ENCODE measurements around the gene TRDMT1. TPM values are rescaled to one million over a fixed set of nuclear protein-coding genes. Genes with fewer than 3 reads are reported as not detected.

The TRDMT1 gene
- total RNA-seq, 1 donor from 2014 or later = 5.9 TPM

DNA sequence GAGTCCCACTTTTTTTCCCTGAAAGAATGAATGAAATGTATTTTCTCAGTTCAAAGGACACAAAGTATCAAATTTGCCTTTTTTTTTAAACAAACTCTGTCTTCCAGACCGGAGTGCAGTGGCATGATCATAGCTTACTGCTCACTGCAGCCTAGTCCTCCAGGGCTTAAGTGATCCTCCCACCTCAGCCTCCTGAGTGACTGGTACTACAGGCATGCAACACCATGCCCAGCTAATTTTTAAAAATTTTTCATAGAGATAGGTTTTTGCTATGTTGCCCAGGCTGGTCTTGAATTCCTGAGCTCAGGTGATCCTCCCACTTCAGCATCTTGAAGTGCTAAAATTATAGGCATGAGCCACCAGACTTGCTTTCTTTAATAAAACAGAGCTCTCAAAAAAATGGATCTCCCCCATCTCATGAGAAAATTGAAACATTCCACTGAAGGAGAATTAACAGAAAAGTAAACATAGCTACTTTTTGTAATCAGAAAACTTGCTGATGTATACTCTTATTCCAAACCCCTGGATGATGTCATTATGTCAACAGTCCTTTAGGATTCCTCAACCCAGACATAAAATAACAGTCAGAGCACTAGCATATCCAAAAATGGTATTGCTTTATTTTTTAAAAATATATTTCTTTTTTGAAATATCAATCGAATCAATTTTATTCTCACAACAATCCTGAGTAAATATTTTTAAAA lies 12.3 kb upstream of the TRDMT1 start:
- Histone ChIP-seq H3K27me3 (ENCODE audit: insufficient read depth, low read length) (no peaks in the 10 kb centered on the region), H3K36me3 (ENCODE audit: insufficient read depth, low read length) (no peaks in the 10 kb centered on the region), H4K20me1 (ENCODE audit: insufficient read depth, low read length) (no peaks in the 10 kb centered on the region), H3K4me2 (ENCODE audit: low read length) (peak overlapping the region; percentile 82), H3K4me1 (ENCODE audit: insufficient read depth, low read length) (peaks cover 58% of the 10 kb centered on the region), H3K27ac (ENCODE audit: low read depth, low read length) (peak overlapping the region; percentile 99), H3K9me3 (ENCODE audit: insufficient read depth, low read depth, low read length) (no peaks in the 10 kb centered on the region), H3K79me2 (ENCODE audit: insufficient read depth, low read length) (no peaks in the 10 kb centered on the region), H2AFZ (ENCODE audit: low read depth, low read length) (no peak overlapping the region), H3K9ac (ENCODE audit: low read length) (peak overlapping the region; percentile 45), H3K4me3 (ENCODE audit: insufficient read depth, low read depth, low read length) (peak overlapping the region; percentile 41)
- Mint-ChIP-seq H3K36me3 (ENCODE audit: low read depth, unreplicated experiment) (no peaks in the 10 kb centered on the region), H3K27ac (ENCODE audit: unreplicated experiment) (peak overlapping the region; percentile 92), H3K4me3 (ENCODE audit: unreplicated experiment) (peak overlapping the region; percentile 17), H3K27me3 (ENCODE audit: low read depth, unreplicated experiment) (no peaks in the 10 kb centered on the region), H3K9me3 (ENCODE audit: unreplicated experiment) (no peaks in the 10 kb centered on the region), H3K4me1 (ENCODE audit: low read depth, unreplicated experiment) (peaks cover 72% of the 10 kb centered on the region)
- FAIRE-seq (peak; percentile 32), DNase-seq (ENCODE audit: low read depth) (peak; percentile 71)
- no peak for TF ChIP-seq EZH2 (IDR thresholded peaks at IDR 0.05; ENCODE audit: insufficient read depth, low read length)
- TF ChIP-seq, protein P1, sequence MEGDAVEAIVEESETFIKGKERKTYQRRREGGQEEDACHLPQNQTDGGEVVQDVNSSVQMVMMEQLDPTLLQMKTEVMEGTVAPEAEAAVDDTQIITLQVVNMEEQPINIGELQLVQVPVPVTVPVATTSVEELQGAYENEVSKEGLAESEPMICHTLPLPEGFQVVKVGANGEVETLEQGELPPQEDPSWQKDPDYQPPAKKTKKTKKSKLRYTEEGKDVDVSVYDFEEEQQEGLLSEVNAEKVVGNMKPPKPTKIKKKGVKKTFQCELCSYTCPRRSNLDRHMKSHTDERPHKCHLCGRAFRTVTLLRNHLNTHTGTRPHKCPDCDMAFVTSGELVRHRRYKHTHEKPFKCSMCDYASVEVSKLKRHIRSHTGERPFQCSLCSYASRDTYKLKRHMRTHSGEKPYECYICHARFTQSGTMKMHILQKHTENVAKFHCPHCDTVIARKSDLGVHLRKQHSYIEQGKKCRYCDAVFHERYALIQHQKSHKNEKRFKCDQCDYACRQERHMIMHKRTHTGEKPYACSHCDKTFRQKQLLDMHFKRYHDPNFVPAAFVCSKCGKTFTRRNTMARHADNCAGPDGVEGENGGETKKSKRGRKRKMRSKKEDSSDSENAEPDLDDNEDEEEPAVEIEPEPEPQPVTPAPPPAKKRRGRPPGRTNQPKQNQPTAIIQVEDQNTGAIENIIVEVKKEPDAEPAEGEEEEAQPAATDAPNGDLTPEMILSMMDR (IDR thresholded peaks at IDR 0.05; ENCODE audit: insufficient read depth, low read depth, low read length) = no peak

DNA sequence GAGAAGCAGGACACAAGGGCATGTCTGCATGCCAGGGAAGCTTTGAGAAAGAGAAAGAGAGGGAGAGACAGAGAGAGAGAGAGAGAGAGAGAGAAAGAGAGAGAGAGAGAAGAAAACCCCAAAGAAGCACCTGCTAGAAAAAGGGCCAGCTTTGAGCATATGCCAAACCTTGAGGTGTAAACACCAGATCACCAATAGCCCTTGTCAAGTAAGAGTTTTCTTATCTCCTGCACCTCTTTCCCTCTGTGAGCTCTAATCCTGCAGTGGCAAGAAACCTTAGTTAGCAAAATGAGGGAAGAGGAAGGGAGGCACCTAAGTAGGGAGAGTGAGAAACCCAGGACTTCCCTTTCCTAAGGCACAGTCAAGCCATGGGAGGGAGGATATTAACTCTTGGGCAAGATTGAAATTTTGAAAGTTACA lies 11.3 kb upstream of the TRDMT1 start:
- peak; percentile 49 for FAIRE-seq
- H3K79me2 ChIP-seq (ENCODE audit: insufficient read depth, low read length) = no peaks in the 10 kb centered on the region
- Mint-ChIP-seq H3K9me3 (ENCODE audit: unreplicated experiment) (no peaks in the 10 kb centered on the region), H3K4me1 (ENCODE audit: low read depth, unreplicated experiment) (peaks cover 77% of the 10 kb centered on the region), H3K27me3 (ENCODE audit: low read depth, unreplicated experiment) (no peaks in the 10 kb centered on the region), H3K27ac (ENCODE audit: unreplicated experiment) (peak overlapping the region; percentile 92), H3K4me3 (ENCODE audit: unreplicated experiment) (no peak overlapping the region), H3K36me3 (ENCODE audit: low read depth, unreplicated experiment) (no peaks in the 10 kb centered on the region)
- H3K4me1 ChIP-seq (ENCODE audit: insufficient read depth, low read length) = peaks cover 56% of the 10 kb centered on the region
- DNase-seq (ENCODE audit: low read depth) = no peak
- TF ChIP-seq EZH2 (IDR thresholded peaks at IDR 0.05; ENCODE audit: insufficient read depth, low read length) = no peak
- TF ChIP-seq, protein P1 (IDR thresholded peaks at IDR 0.05; ENCODE audit: insufficient read depth, low read depth, low read length) = no peak
- no peaks in the 10 kb centered on the region for H3K27me3 ChIP-seq (ENCODE audit: insufficient read depth, low read length)
- H3K9ac ChIP-seq (ENCODE audit: low read length) = no peak overlapping the region
- no peak overlapping the region for H3K4me2 ChIP-seq (ENCODE audit: low read length)
- no peaks in the 10 kb centered on the region for H3K9me3 ChIP-seq (ENCODE audit: insufficient read depth, low read depth, low read length)
- H2AFZ ChIP-seq (ENCODE audit: low read depth, low read length) = no peak overlapping the region
- no peaks in the 10 kb centered on the region for H3K36me3 ChIP-seq (ENCODE audit: insufficient read depth, low read length)
- H3K4me3 ChIP-seq (ENCODE audit: insufficient read depth, low read depth, low read length) = no peak overlapping the region
- peak overlapping the region; percentile 99 for H3K27ac ChIP-seq (ENCODE audit: low read depth, low read length)
- no peaks in the 10 kb centered on the region for H4K20me1 ChIP-seq (ENCODE audit: insufficient read depth, low read length)

DNA sequence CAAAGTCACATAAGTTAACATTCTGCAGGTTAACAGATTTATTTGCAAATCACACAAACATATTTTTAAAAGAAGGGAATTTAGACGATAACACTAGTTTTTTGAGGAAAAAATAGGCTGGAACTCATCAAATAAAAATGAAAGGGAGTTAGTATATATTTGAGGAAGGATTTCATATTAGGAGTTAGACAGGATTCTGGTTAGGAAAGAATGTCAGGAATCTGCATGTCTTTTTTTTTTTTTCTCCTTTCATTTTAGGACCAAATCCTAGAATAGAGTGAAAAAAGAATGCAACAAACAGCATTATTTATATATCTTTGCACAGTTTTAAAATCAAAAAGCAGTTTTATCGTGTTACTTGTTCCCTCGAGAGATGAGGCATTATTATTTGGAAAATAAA lies 8.9 kb upstream of the TRDMT1 start:
- Histone ChIP-seq H2AFZ (ENCODE audit: low read depth, low read length) (no peak overlapping the region), H3K9me3 (ENCODE audit: insufficient read depth, low read depth, low read length) (no peaks in the 10 kb centered on the region), H3K36me3 (ENCODE audit: insufficient read depth, low read length) (no peaks in the 10 kb centered on the region), H3K4me3 (ENCODE audit: insufficient read depth, low read depth, low read length) (no peak overlapping the region), H3K9ac (ENCODE audit: low read length) (peak overlapping the region; percentile 37), H3K27me3 (ENCODE audit: insufficient read depth, low read length) (no peaks in the 10 kb centered on the region), H3K4me2 (ENCODE audit: low read length) (peak overlapping the region; percentile 64), H3K4me1 (ENCODE audit: insufficient read depth, low read length) (peaks cover 43% of the 10 kb centered on the region), H4K20me1 (ENCODE audit: insufficient read depth, low read length) (no peaks in the 10 kb centered on the region), H3K27ac (ENCODE audit: low read depth, low read length) (peak overlapping the region; percentile 71), H3K79me2 (ENCODE audit: insufficient read depth, low read length) (no peaks in the 10 kb centered on the region)
- FAIRE-seq (peak; percentile 75), DNase-seq (ENCODE audit: low read depth) (no peak)
- Mint-ChIP-seq H3K36me3 (ENCODE audit: low read depth, unreplicated experiment) (no peaks in the 10 kb centered on the region), H3K4me3 (ENCODE audit: unreplicated experiment) (peak overlapping the region; percentile 4), H3K27ac (ENCODE audit: unreplicated experiment) (peak overlapping the region; percentile 87), H3K4me1 (ENCODE audit: low read depth, unreplicated experiment) (peaks cover 63% of the 10 kb centered on the region), H3K27me3 (ENCODE audit: low read depth, unreplicated experiment) (no peaks in the 10 kb centered on the region), H3K9me3 (ENCODE audit: unreplicated experiment) (no peaks in the 10 kb centered on the region)
- no peak for TF ChIP-seq EZH2 (IDR thresholded peaks at IDR 0.05; ENCODE audit: insufficient read depth, low read length)
- TF ChIP-seq, protein P1 (IDR thresholded peaks at IDR 0.05; ENCODE audit: insufficient read depth, low read depth, low read length) = no peak
